ENCODE results near the gene FKBP1B.
"Not testable (repeated sequence)": the region's sequence is repeated elsewhere in the genome, so short reads cannot be mapped to it uniquely, and the experiment has no call there.

FKBP1B gene

DNA sequence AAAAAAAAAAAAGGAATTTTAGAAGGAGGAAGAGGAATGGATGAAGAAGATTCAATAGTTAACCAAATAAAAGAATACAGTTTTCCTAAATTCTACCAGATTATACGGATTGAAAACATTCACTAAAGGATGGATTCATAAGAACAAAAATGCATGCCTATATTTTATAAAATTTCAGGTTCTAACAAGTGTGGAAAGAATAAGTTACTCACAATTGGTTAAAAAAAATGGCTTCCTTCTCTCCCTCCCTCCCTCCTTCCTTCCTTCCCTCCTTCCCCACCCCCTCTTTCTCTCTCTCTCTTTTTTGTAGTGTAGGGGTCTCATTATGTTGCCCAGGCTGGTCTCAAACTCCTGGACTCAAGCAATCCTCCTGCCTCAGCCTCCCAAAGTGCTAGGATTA, 36.7 kb downstream of the FKBP1B start:
- no peak for DNase-seq
- ATAC-seq (ENCODE audit: insufficient read depth, low read depth), result no peak

DNA sequence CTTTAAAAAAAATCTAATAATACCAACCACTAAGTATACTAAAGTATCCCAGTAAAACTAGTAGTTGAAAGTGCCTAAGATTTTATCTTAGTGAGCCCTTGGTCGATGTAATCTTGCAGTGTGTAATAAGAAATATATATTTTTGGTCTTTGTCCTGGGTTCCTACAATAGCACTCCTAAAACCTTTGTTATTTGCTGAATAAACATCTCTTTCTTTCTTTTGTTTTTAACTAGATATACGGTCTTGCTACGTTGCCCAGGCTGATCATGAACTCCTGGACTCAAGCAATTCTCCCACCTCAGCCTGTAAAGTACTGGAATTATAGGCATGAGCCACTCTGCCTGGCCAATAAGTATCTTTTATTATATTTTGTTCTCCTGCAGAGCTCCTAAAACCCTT, 37.5 kb downstream of the FKBP1B start:
- no peaks in the 10 kb centered on the region for H4K20me1 ChIP-seq (ENCODE audit: insufficient read depth, low read length)
- H3K79me2 ChIP-seq (ENCODE audit: insufficient read depth, low read length), result no peaks in the 10 kb centered on the region
- H3K4me2 ChIP-seq (ENCODE audit: insufficient read depth, low read length), result no peak overlapping the region
- no peak overlapping the region for H2AFZ ChIP-seq (ENCODE audit: low read depth, low read length)
- no peak for ATAC-seq (ENCODE audit: insufficient read depth, low read depth)
- H3K27ac ChIP-seq (ENCODE audit: low read length), result no peak overlapping the region
- no peaks in the 10 kb centered on the region; the same call in 1 of the 2 replicates for H3K36me3 ChIP-seq (ENCODE audit: insufficient read depth, low read length)
- H3K27me3 ChIP-seq (ENCODE audit: insufficient read depth, low read length, poor library complexity), result no peaks in the 10 kb centered on the region
- no peaks in the 10 kb centered on the region for H3K9me3 ChIP-seq (ENCODE audit: insufficient read depth, low read length, severe bottlenecking)
- no peak for TF ChIP-seq EZH2 (IDR thresholded peaks at IDR 0.05; ENCODE audit: borderline replicate concordance, low read depth, low read length, severe bottlenecking)
- TF ChIP-seq, protein P1, sequence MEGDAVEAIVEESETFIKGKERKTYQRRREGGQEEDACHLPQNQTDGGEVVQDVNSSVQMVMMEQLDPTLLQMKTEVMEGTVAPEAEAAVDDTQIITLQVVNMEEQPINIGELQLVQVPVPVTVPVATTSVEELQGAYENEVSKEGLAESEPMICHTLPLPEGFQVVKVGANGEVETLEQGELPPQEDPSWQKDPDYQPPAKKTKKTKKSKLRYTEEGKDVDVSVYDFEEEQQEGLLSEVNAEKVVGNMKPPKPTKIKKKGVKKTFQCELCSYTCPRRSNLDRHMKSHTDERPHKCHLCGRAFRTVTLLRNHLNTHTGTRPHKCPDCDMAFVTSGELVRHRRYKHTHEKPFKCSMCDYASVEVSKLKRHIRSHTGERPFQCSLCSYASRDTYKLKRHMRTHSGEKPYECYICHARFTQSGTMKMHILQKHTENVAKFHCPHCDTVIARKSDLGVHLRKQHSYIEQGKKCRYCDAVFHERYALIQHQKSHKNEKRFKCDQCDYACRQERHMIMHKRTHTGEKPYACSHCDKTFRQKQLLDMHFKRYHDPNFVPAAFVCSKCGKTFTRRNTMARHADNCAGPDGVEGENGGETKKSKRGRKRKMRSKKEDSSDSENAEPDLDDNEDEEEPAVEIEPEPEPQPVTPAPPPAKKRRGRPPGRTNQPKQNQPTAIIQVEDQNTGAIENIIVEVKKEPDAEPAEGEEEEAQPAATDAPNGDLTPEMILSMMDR (IDR thresholded peaks at IDR 0.05; ENCODE audit: borderline replicate concordance, extremely low read depth, low read length, poor library complexity, severe bottlenecking), result no peak
- H3K4me3 ChIP-seq (ENCODE audit: low read depth in 1 of 2, low read length in 2 of 2), result no peak overlapping the region
- H3K4me1 ChIP-seq (ENCODE audit: insufficient read depth, low read length), result peaks cover 18% of the 10 kb centered on the region
- no peak for DNase-seq
- no peak overlapping the region for H3K9ac ChIP-seq (ENCODE audit: low read depth, low read length)

More for the DNA sequence above, 36.7 kb downstream of the FKBP1B start:
- no peak overlapping the region for H3K4me2 ChIP-seq (ENCODE audit: insufficient read depth, low read length)
- no peaks in the 10 kb centered on the region for H3K27me3 ChIP-seq (ENCODE audit: insufficient read depth, low read length, poor library complexity)
- H3K4me1 ChIP-seq (ENCODE audit: insufficient read depth, low read length), result peaks cover 18% of the 10 kb centered on the region
- no peaks in the 10 kb centered on the region for H3K79me2 ChIP-seq (ENCODE audit: insufficient read depth, low read length)
- no peak overlapping the region for H3K4me3 ChIP-seq (ENCODE audit: low read depth in 1 of 2, low read length in 2 of 2)
- no peak for TF ChIP-seq EZH2 (IDR thresholded peaks at IDR 0.05; ENCODE audit: borderline replicate concordance, low read depth, low read length, severe bottlenecking)
- TF ChIP-seq, protein P1 (IDR thresholded peaks at IDR 0.05; ENCODE audit: borderline replicate concordance, extremely low read depth, low read length, poor library complexity, severe bottlenecking), result no peak
- no peak overlapping the region for H3K9ac ChIP-seq (ENCODE audit: low read depth, low read length)
- no peaks in the 10 kb centered on the region; the same call in 1 of the 2 replicates for H3K36me3 ChIP-seq (ENCODE audit: insufficient read depth, low read length)
- H3K9me3 ChIP-seq (ENCODE audit: insufficient read depth, low read length, severe bottlenecking), result no peaks in the 10 kb centered on the region
- H4K20me1 ChIP-seq (ENCODE audit: insufficient read depth, low read length), result no peaks in the 10 kb centered on the region
- no peak overlapping the region for H3K27ac ChIP-seq (ENCODE audit: low read length)
- no peak overlapping the region for H2AFZ ChIP-seq (ENCODE audit: low read depth, low read length)

DNA sequence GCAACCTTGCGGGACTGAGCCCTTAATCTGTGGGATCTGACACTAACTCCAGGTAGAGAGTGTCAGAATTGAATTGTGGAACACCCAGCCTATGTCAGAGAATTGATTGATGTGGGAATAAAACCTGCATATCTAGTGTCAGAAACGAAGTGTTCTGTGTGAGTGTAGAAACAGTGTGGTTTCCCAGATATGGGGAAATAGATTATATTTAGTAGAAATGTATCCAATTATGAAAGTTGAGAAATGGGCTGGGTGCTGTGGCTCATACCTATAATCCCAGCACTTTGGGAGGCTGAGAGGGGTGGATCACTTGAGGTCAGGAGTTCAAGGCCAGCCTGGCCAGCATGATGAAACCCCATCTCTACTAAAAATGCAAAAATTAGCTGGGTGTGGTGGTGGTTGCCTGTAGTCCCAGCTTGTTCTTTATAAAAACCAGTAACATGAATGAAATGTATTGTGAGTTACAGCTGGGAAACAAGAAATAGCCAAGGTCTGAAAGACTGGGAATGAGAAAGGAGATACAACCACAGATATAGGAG, 39.3 kb downstream of the FKBP1B start:
- no peak overlapping the region for H3K27ac ChIP-seq (ENCODE audit: low read length)
- H3K4me2 ChIP-seq (ENCODE audit: insufficient read depth, low read length), result no peak overlapping the region
- H3K27me3 ChIP-seq (ENCODE audit: insufficient read depth, low read length, poor library complexity), result no peaks in the 10 kb centered on the region
- TF ChIP-seq, protein P1 (IDR thresholded peaks at IDR 0.05; ENCODE audit: borderline replicate concordance, extremely low read depth, low read length, poor library complexity, severe bottlenecking), result no peak
- TF ChIP-seq EZH2 (IDR thresholded peaks at IDR 0.05; ENCODE audit: borderline replicate concordance, low read depth, low read length, severe bottlenecking), result no peak
- H3K9me3 ChIP-seq (ENCODE audit: insufficient read depth, low read length, severe bottlenecking), result no peaks in the 10 kb centered on the region
- ATAC-seq (ENCODE audit: insufficient read depth, low read depth) (no peak), DNase-seq (no peak)
- no peak overlapping the region for H3K9ac ChIP-seq (ENCODE audit: low read depth, low read length)
- no peak overlapping the region for H3K4me3 ChIP-seq (ENCODE audit: low read depth in 1 of 2, low read length in 2 of 2)
- H3K79me2 ChIP-seq (ENCODE audit: insufficient read depth, low read length), result no peaks in the 10 kb centered on the region
- H3K36me3 ChIP-seq (ENCODE audit: insufficient read depth, low read length), result no peaks in the 10 kb centered on the region; the same call in 1 of the 2 replicates
- H2AFZ ChIP-seq (ENCODE audit: low read depth, low read length), result no peak overlapping the region
- H3K4me1 ChIP-seq (ENCODE audit: insufficient read depth, low read length), result peaks cover 11% of the 10 kb centered on the region
- H4K20me1 ChIP-seq (ENCODE audit: insufficient read depth, low read length), result no peaks in the 10 kb centered on the region

- H3K36me3 ChIP-seq (ENCODE audit: insufficient read depth, low read length); H3K9me3 ChIP-seq (ENCODE audit: insufficient read depth, low read length, severe bottlenecking); DNase-seq; H3K27ac ChIP-seq (ENCODE audit: low read length); H4K20me1 ChIP-seq (ENCODE audit: insufficient read depth, low read length); H3K79me2 ChIP-seq (ENCODE audit: insufficient read depth, low read length); ATAC-seq (ENCODE audit: insufficient read depth, low read depth); H3K4me1 ChIP-seq (ENCODE audit: insufficient read depth, low read length); H3K9ac ChIP-seq (ENCODE audit: low read depth, low read length); H2AFZ ChIP-seq (ENCODE audit: low read depth, low read length); H3K27me3 ChIP-seq (ENCODE audit: insufficient read depth, low read length, poor library complexity); H3K4me3 ChIP-seq (ENCODE audit: low read depth in 1 of 2, low read length in 2 of 2); H3K4me2 ChIP-seq (ENCODE audit: insufficient read depth, low read length): not testable (repeated sequence)
These were observed 43.7 kb downstream of the FKBP1B start for GRCh38 chr2:24093270-24093669.

DNA sequence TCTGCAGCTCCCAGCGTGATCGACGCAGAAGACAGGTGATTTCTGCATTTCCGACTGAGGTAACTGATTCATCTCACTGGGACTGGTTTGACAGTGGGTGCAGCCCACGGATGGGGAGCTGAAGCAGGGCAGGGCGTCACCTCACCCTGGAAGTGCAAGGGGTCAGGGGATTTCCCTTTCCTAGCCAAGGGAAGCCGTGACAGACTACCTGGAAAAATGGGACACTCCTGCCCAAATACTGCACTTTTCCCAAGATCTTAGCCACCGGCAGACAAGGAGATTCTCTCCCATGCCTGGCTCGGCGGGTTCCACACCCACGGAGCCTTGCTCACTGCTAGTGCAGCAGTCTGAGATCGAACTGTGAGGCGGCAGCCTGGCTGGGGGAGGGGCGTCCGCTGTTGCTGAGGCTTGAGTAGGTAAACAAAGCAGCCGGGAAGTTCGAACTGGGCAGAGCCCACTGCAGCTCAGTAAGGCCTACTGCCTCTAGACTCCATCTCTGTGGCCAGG, 45.7 kb downstream of the FKBP1B start:
- not testable (repeated sequence) for H3K4me2 ChIP-seq (ENCODE audit: insufficient read depth, low read length); H3K36me3 ChIP-seq (ENCODE audit: insufficient read depth, low read length); H3K27ac ChIP-seq (ENCODE audit: low read length); H4K20me1 ChIP-seq (ENCODE audit: insufficient read depth, low read length); H3K4me1 ChIP-seq (ENCODE audit: insufficient read depth, low read length); H2AFZ ChIP-seq (ENCODE audit: low read depth, low read length); H3K9ac ChIP-seq (ENCODE audit: low read depth, low read length); ATAC-seq (ENCODE audit: insufficient read depth, low read depth); H3K9me3 ChIP-seq (ENCODE audit: insufficient read depth, low read length, severe bottlenecking); DNase-seq; H3K27me3 ChIP-seq (ENCODE audit: insufficient read depth, low read length, poor library complexity); H3K79me2 ChIP-seq (ENCODE audit: insufficient read depth, low read length); H3K4me3 ChIP-seq (ENCODE audit: low read depth in 1 of 2, low read length in 2 of 2)

DNA sequence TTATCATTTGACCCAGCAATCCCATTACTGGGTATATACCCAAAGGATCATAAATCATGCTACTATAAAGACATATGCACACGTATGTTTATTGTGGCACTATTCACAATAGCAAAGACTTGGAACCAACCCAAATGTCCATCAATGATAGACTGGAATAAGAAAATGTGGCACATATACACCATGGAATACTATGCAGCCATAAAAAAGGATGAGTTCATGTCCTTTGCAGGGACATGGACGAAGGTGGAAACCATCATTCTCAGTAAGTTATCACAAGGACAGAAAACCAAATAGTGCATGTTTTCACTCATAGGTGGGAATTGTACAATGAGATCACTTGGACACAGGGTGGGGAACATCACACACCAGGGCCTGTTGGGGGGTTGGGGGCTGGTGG, 51.2 kb downstream of the FKBP1B start:
- not testable (repeated sequence) for H3K4me3 ChIP-seq (ENCODE audit: low read depth in 1 of 2, low read length in 2 of 2); H3K36me3 ChIP-seq (ENCODE audit: insufficient read depth, low read length); H3K4me2 ChIP-seq (ENCODE audit: insufficient read depth, low read length); H4K20me1 ChIP-seq (ENCODE audit: insufficient read depth, low read length); H3K9me3 ChIP-seq (ENCODE audit: insufficient read depth, low read length, severe bottlenecking); ATAC-seq (ENCODE audit: insufficient read depth, low read depth); H3K4me1 ChIP-seq (ENCODE audit: insufficient read depth, low read length); H3K79me2 ChIP-seq (ENCODE audit: insufficient read depth, low read length); H2AFZ ChIP-seq (ENCODE audit: low read depth, low read length); H3K9ac ChIP-seq (ENCODE audit: low read depth, low read length); H3K27me3 ChIP-seq (ENCODE audit: insufficient read depth, low read length, poor library complexity); DNase-seq; H3K27ac ChIP-seq (ENCODE audit: low read length)

Data from DND-41 (cell line).